GM12878 (cell line): Measurements from ENCODE around the gene ADCYAP1. TPM values are rescaled to one million over a fixed set of nuclear protein-coding genes. Genes with fewer than 3 reads are reported as not detected.

ENCODE experiments used
- ATAC-seq: fragments of 200-7000 bp; cut with Tn5 transposase; 3 replicates; pipeline ENCODE4 v1.9.1; 2020; ENCODE audit warnings: mild to moderate bottlenecking, moderate library complexity
- BruUV-seq: library from RNA; stranded (reverse); fragments of 400-500 nt; replicated peaks from 2 replicates; lab custom pipeline; 2021; lab: Mats Ljungman, UMichigan
- CTCF ChIA-PET: fragments of 300-600 bp; sonication (Branson Sonifier 250); formaldehyde crosslinking; extraction: SDS; loops from one replicate; lab custom pipeline; 2021; ENCODE audit warnings: inconsistent platforms; lab: Yijun Ruan, JAX
- POLR2A ChIA-PET: fragments of 350-600 bp; formaldehyde crosslinking; extraction: SDS; loops from one replicate; lab custom pipeline; 2021; ENCODE audit warnings: inconsistent platforms; lab: Charles Lee
- RAD21 ChIA-PET: fragments of 300-600 bp; sonication (Branson Sonifier 250); formaldehyde crosslinking; loops from one replicate; lab custom pipeline; 2023; ENCODE audit warnings: antibody characterized with exemption; ENCODE audit not compliant: unreplicated experiment; lab: Charles Lee
- SMC1A ChIA-PET: fragments of 300-600 bp; sonication (Branson Sonifier 250); formaldehyde crosslinking; loops from one replicate; lab custom pipeline; 2023; ENCODE audit not compliant: unreplicated experiment, uncharacterized antibody; lab: Charles Lee
- DNase-seq: peaks from one replicate; pipeline ENCODE4 v3.0.0-alpha.2; 2011; ENCODE audit warnings: low read depth, low spot score
- FAIRE-seq: peaks from 3 replicates; lab custom pipeline; 2011; peaks lifted over from hg19 to GRCh38; lab: Jason Lieb, UNC
- H2AFZ ChIP-seq: 2 replicates; pipeline ENCODE4 v1.6.0; 2011; ENCODE audit warnings: low read depth, low read length, control low read depth; ENCODE audit not compliant: control insufficient read depth
- H3K27ac ChIP-seq: 2 replicates; pipeline ENCODE4 v1.5.1; 2011; ENCODE audit warnings: control low read depth; ENCODE audit not compliant: control insufficient read depth, insufficient read depth
- H3K27me3 ChIP-seq, 2 experiments: replicated peaks in 1 of 2; 2 replicates each; pipeline versions ENCODE4 v1.6.0 to v1.6.1; 2011; ENCODE audit warnings: low read length in 1 of 2; ENCODE audit not compliant: control insufficient read depth in 2 of 2, insufficient read depth in 2 of 2
- H3K36me3 ChIP-seq, 2 experiments: 2 replicates each; pipeline ENCODE4 v1.5.1; 2011; ENCODE audit warnings: low read length in 1 of 2; ENCODE audit not compliant: control insufficient read depth in 2 of 2, insufficient read depth in 2 of 2
- H3K4me1 ChIP-seq: 2 replicates; pipeline ENCODE4 v1.6.1; 2011; ENCODE audit warnings: mild to moderate bottlenecking, low read length, moderate library complexity, mixed read lengths; ENCODE audit not compliant: control insufficient read depth, insufficient read depth
- H3K4me2 ChIP-seq: 2 replicates; pipeline ENCODE4 v1.6.0; 2011; ENCODE audit warnings: control low read depth; ENCODE audit not compliant: control insufficient read depth, insufficient read depth
- H3K4me3 ChIP-seq: fragments of 200-600 bp; sonication (generic); 2 replicates; pipeline ENCODE4 v1.5.1; 2016
- H3K79me2 ChIP-seq: 2 replicates; pipeline ENCODE4 v1.6.0; 2011; ENCODE audit warnings: low read length; ENCODE audit not compliant: control insufficient read depth, insufficient read depth
- H3K9ac ChIP-seq: 2 replicates; pipeline ENCODE4 v1.8.0; 2011; ENCODE audit warnings: low read length, control low read depth, mixed read lengths; ENCODE audit not compliant: control insufficient read depth, insufficient read depth
- H3K9me3 ChIP-seq: replicated peaks from 3 replicates; pipeline ENCODE4 v1.5.1; 2011; ENCODE audit warnings: mild to moderate bottlenecking, low read length; ENCODE audit not compliant: control insufficient read depth, insufficient read depth
- H4K20me1 ChIP-seq: 2 replicates; pipeline ENCODE4 v1.6.0; 2011; ENCODE audit not compliant: control insufficient read depth, insufficient read depth
- BCL11A ChIP-seq: IDR thresholded peaks from 2 replicates; pipeline ENCODE4 v1.6.1; 2011; ENCODE audit warnings: low read depth, low read length
- ETV6 ChIP-seq, 2 experiments: fragments of 450-650 bp in 1 of 2; IDR thresholded peaks in 1 of 2; conservative IDR thresholded peaks in 1 of 2; 2 replicates each; pipeline ENCODE4 v1.6.1; 2014; ENCODE audit warnings: antibody characterized with exemption in 1 of 2, borderline replicate concordance in 1 of 2, low read depth in 1 of 2, mild to moderate bottlenecking in 1 of 2, moderate library complexity in 1 of 2
- IKZF1 ChIP-seq: fragments of 450-650 bp; conservative IDR thresholded peaks from 2 replicates; pipeline ENCODE4 v1.6.1; 2017; ENCODE audit warnings: antibody characterized with exemption, mild to moderate bottlenecking
- JUND ChIP-seq: IDR thresholded peaks from 2 replicates; pipeline ENCODE4 v1.6.1; 2012; ENCODE audit warnings: low read depth, mild to moderate bottlenecking, low read length, improper control_type of control experiment, moderate library complexity
- KDM1A ChIP-seq: fragments of 200-600 bp; sonication (generic); IDR thresholded peaks from 2 replicates; pipeline ENCODE4 v1.6.1; 2016; ENCODE audit warnings: borderline replicate concordance
- LARP7 ChIP-seq: fragments of 450-650 bp; IDR thresholded peaks from 2 replicates; pipeline ENCODE4 v1.6.1; 2017; ENCODE audit warnings: mild to moderate bottlenecking
- MTA2 ChIP-seq: fragments of 450-650 bp; IDR thresholded peaks from 2 replicates; pipeline ENCODE4 v1.6.1; 2016; ENCODE audit warnings: low read depth, mild to moderate bottlenecking, moderate library complexity
- PAX8 ChIP-seq: fragments of 450-650 bp; IDR thresholded peaks from 2 replicates; pipeline ENCODE4 v1.6.1; 2017; ENCODE audit warnings: mild to moderate bottlenecking, moderate library complexity
- RAD51 ChIP-seq: fragments of 450-650 bp; IDR thresholded peaks from 2 replicates; pipeline ENCODE4 v1.6.1; 2016; ENCODE audit warnings: moderate library complexity, mild to moderate bottlenecking, inconsistent platforms
- RCOR1 ChIP-seq: conservative IDR thresholded peaks from 2 replicates; pipeline ENCODE4 v1.6.1; 2012; ENCODE audit warnings: low read depth, low read length, improper control_type of control experiment
- ZSCAN29 ChIP-seq: fragments of 450-650 bp; IDR thresholded peaks from 2 replicates; pipeline ENCODE4 v1.6.1; 2017; ENCODE audit warnings: mild to moderate bottlenecking, moderate library complexity
- WGBS: methylation state at CpG from one replicate; pipeline ENCODE4 v1.1.6; 2016; ENCODE audit warnings: low lambda C conversion rate; ENCODE audit not compliant: insufficient replicate concordance, insufficient coverage; ENCODE audit errors: missing lambda C conversion rate; 5-methylcytosine and 5-hydroxymethylcytosine counted together
- in situ Hi-C: fragments of 300-500 bp; cut with MboI; formaldehyde crosslinking; loops from 9 replicates; pipeline ENCODE4 v1.14.3; 2018; ENCODE audit warnings: mixed read lengths
- intact Hi-C: fragments of 100-400 bp; cut with micrococcal nuclease; formaldehyde crosslinking; loops from one replicate; pipeline ENCODE4 v1.14.2; 2022; ENCODE audit not compliant: unreplicated experiment
- polyA plus RNA-seq, 11 experiments: library from polyadenylated mRNA; depleted of rRNA in 4 of 11; unstranded in 6 of 11; stranded (reverse) in 5 of 11; fragments of >200 nt; fragmentation: Nextera tagmentation in 4 of 11; fragmentation: Illumina TruSeq in 1 of 11; extraction: Ambion mirVana in 4 of 11; extraction: Trizol in 1 of 11; gene quantifications; 1 replicate in 1 of 11; 2 replicates in 10 of 11; pipeline versions ENCODE4 v1.2.1 to v1.2.3, GENCODE V29; 2011 to 2016; ENCODE audit warnings: inconsistent platforms in 2 of 11, missing spikeins in 2 of 11, low read depth in 1 of 11
- total RNA-seq, 4 experiments: library from RNA; depleted of rRNA in 3 of 4; stranded (reverse); fragments of >200 nt in 3 of 4; fragmentation: Illumina TruSeq in 1 of 4; extraction: Trizol in 1 of 4; gene quantifications; 2 replicates each; pipeline versions ENCODE4 v1.2.1 to v1.2.3, GENCODE V29; 2013 to 2021
- TF ChIP-seq, protein P1 (sequence below): IDR thresholded peaks from 2 replicates; pipeline ENCODE4 v1.6.1; 2012; ENCODE audit warnings: improper control_type of control experiment, low read depth, low read length; ENCODE audit not compliant: insufficient replicate concordance

The ADCYAP1 gene
- total and polyA plus RNA-seq, 10 of the 15 experiments (the other 5 are each of a cell fraction or from before 2014, with no cell fraction given): 0.02 TPM; not detected in 9

DNA sequence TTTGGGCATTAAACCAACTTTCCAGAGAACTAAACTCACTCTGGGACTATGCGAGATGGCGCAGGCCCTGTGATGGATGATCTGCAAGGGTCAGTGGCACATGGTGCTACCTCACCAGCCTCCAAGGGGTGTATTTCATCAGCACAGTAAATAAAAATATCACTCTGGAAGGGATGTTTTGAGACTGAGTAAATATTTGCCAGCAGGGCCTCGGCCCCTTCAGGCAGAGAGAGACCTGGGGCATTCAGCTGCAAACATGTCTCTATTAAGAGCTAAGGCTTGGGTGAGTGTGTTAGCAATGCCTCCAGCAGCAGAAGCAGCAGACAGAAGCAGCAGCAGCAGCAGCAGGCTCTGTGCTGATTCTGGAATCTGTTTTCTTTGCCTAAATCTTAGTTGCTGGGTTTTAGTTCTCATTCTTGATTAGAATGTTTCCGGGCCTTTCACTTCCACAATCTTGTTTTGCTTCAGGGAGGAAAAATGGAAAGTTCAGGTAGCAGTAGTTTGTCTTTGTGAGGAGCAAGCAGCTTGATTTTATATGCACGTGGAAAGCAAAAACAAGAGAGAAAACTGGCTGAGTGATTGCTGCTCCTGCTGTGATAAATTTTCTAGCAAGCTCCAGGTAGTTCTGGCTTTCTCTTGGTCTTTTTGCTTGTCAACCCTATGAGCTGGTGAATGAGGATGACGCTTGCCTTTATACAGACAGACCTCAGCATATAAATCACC is 18.6 kb downstream of the ADCYAP1 start:
- RAD21 ChIA-PET: no interaction called here
- CTCF ChIA-PET: interaction anchor here (0.6 kb wide), 1 partner anchor 303 kb away, joined by 3 read pairs; no protein-coding TSS in a partner anchor
- Histone ChIP-seq H3K27ac (no peak overlapping the region), H3K9me3 (no peaks in the 10 kb centered on the region), H3K9ac (no peak overlapping the region), H2AFZ (no peak overlapping the region), H3K4me1 (no peaks in the 10 kb centered on the region), H3K4me2 (no peak overlapping the region), H3K4me3 (no peak overlapping the region), H3K79me2 (no peaks in the 10 kb centered on the region), H3K27me3 (no peaks in the 10 kb centered on the region), H3K36me3 (no peaks in the 10 kb centered on the region), H4K20me1 (no peaks in the 10 kb centered on the region)
- SMC1A ChIA-PET: no interaction called here
- intact Hi-C loops: no loop called here
- BruUV-seq: no TSS peak
- no peak for ATAC-seq
- in situ Hi-C loops: no loop called here
- 13% methylated on average over 6 of the region's 6 CpGs for WGBS
- POLR2A ChIA-PET: no interaction called here
- DNase-seq: no peak
- FAIRE-seq: no peak
- TF ChIP-seq BCL11A (no peak), RAD51 (no peak), MTA2 (no peak), IKZF1 (no peak), ETV6 (conservative IDR thresholded peaks at IDR 0.05 in 1 of 2, IDR thresholded peaks at IDR 0.05 in 1 of 2; ENCODE audit: borderline replicate concordance in 1 of 2, low read depth in 1 of 2) (no peak), ZSCAN29 (no peak), RCOR1 (no peak)

DNA sequence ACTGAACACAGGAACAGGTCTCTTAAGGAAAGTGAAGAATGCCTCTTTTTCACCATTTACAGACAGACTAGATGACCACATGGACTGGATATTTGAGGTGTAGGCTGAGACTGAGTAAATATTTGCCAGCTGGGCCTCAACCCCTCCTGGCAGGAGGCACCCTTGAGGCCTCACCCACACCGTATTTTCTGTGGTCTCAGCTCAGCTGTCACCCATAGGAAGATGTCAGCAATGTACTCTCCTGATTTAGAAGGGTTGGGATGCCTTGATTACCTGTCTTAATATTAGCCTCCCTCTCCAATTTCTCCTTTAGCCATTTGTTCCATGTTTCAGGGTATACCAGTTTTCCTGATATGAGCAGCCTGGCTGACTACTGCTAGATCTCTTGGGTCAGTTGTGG is 20.3 kb downstream of the ADCYAP1 start:
- WGBS: 0% methylated on average over 1 of the region's 1 CpG
- no peaks in the 10 kb centered on the region for H3K27me3 ChIP-seq
- DNase-seq: no peak
- in situ Hi-C loops (no loop called here), intact Hi-C loops (no loop called here)
- no peak overlapping the region for H2AFZ ChIP-seq
- no peak overlapping the region for H3K4me3 ChIP-seq
- CTCF ChIA-PET: no interaction called here
- no TSS peak for BruUV-seq
- RAD21 ChIA-PET: no interaction called here
- H3K27ac ChIP-seq: no peak overlapping the region
- H4K20me1 ChIP-seq: no peaks in the 10 kb centered on the region
- SMC1A ChIA-PET: no interaction called here
- no peak overlapping the region for H3K9ac ChIP-seq
- POLR2A ChIA-PET: no interaction called here
- no peak for ATAC-seq
- no peak overlapping the region for H3K4me2 ChIP-seq
- H3K4me1 ChIP-seq: no peaks in the 10 kb centered on the region
- no peaks in the 10 kb centered on the region for H3K36me3 ChIP-seq
- H3K79me2 ChIP-seq: no peaks in the 10 kb centered on the region
- H3K9me3 ChIP-seq: no peaks in the 10 kb centered on the region
- FAIRE-seq: no peak
- TF ChIP-seq, protein P1, sequence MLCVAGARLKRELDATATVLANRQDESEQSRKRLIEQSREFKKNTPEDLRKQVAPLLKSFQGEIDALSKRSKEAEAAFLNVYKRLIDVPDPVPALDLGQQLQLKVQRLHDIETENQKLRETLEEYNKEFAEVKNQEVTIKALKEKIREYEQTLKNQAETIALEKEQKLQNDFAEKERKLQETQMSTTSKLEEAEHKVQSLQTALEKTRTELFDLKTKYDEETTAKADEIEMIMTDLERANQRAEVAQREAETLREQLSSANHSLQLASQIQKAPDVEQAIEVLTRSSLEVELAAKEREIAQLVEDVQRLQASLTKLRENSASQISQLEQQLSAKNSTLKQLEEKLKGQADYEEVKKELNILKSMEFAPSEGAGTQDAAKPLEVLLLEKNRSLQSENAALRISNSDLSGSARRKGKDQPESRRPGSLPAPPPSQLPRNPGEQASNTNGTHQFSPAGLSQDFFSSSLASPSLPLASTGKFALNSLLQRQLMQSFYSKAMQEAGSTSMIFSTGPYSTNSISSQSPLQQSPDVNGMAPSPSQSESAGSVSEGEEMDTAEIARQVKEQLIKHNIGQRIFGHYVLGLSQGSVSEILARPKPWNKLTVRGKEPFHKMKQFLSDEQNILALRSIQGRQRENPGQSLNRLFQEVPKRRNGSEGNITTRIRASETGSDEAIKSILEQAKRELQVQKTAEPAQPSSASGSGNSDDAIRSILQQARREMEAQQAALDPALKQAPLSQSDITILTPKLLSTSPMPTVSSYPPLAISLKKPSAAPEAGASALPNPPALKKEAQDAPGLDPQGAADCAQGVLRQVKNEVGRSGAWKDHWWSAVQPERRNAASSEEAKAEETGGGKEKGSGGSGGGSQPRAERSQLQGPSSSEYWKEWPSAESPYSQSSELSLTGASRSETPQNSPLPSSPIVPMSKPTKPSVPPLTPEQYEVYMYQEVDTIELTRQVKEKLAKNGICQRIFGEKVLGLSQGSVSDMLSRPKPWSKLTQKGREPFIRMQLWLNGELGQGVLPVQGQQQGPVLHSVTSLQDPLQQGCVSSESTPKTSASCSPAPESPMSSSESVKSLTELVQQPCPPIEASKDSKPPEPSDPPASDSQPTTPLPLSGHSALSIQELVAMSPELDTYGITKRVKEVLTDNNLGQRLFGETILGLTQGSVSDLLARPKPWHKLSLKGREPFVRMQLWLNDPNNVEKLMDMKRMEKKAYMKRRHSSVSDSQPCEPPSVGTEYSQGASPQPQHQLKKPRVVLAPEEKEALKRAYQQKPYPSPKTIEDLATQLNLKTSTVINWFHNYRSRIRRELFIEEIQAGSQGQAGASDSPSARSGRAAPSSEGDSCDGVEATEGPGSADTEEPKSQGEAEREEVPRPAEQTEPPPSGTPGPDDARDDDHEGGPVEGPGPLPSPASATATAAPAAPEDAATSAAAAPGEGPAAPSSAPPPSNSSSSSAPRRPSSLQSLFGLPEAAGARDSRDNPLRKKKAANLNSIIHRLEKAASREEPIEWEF: no peak
- TF ChIP-seq RAD51: no peak
- TF ChIP-seq JUND: no peak
- TF ChIP-seq KDM1A: no peak
- no peak for TF ChIP-seq LARP7
- no peak for TF ChIP-seq PAX8
